LHCN-M2 (cell line): ENCODE results near the gene ARVCF. TPM values are rescaled to one million over a fixed set of nuclear protein-coding genes. Genes with fewer than 3 reads are reported as not detected.

ENCODE experiments used
- DNase-seq: peaks from one replicate; pipeline ENCODE4 v3.0.0-alpha.2; 2012; ENCODE audit warnings: low read depth
- total RNA-seq: library from RNA; depleted of rRNA; stranded (reverse); fragments of >200 nt; gene quantifications from 2 replicates; pipeline ENCODE4 v1.2.3, GENCODE V29; 2014

Gene ARVCF
- total RNA-seq, 1 experiment from 2014 or later: 6.4 TPM

- DNase-seq: peak; percentile 70
Measured at GRCh38 chr22:20001082-20001638, 15.5 kb downstream of the ARVCF start.

DNA sequence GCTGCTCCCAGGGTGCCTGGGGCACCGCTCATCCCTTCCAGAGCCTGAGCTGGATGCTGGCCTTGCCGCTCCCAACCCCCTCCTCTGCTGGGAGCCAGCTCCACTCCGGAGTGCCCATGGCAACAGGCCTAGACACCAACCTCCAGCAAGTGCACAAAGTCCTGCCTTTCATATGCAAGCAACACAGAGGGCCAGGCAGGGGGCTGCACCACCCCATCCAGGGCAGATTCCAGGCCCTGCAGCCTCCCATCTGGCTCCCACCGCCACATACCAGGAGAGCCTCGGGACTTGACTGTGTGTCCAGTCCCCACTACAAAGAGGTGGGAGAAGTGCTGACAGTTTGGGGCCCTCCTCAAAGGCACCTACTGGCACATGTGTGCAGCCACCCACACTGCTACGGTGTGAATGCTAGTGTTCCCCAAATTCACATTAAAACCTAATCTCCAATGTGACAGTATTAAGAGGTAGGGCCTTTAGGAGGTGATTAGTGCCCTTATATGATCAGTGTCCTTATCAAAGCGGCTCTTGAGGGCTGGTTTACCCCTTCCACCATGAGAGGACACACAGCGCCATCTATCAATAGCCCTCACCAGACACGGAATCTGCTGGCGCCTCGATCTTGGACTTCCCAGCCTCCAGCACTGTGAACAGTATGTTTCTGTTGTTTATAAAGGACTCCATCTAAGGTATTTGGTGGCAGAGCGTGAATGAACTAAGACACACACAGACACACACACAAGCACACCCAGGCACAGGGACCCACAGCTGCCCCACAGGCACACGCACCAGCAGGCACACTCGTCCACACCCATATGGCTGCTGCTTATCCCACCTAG, 16.2 kb downstream of the ARVCF start:
- no peak for DNase-seq

- DNase-seq: no peak
Measured at GRCh38 chr22:19998991-19999820, 17.4 kb downstream of the ARVCF start.

DNA sequence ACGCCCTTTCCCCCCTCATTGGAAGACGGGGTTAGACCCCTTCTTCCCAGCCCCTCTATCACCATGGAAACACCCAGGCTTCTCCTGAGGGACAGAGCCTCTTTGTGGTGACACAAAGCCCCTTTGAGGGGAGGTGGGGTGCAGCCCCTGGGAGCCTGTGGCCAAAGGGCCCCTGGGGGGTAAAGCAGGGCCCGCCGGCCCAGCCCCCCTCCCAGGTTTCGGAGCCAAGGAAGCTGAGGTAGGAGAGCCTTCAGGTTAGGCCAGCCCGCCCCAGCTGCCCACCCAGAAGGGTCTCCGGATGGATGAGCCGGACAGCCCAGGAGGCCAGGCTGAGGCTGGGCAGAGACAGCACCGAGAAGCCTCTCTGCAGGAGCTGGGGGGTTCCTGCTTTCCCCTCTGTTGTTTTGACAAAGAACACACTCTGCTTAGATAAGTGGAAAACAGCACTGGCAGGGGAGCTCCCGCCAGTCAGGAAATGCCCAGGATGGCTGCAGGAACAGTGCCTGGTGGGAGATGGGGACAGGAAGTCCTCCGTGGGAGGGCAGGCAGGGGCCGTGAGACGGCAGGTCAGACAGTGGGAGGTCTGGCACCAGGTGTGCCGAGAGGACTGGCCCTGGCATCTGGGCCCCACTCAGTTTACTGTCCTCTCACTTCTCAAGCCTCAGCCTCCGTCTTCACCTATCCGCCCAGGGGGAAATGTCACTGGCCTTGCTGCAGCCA, 18.2 kb downstream of the ARVCF start:
- DNase-seq: no peak

DNA sequence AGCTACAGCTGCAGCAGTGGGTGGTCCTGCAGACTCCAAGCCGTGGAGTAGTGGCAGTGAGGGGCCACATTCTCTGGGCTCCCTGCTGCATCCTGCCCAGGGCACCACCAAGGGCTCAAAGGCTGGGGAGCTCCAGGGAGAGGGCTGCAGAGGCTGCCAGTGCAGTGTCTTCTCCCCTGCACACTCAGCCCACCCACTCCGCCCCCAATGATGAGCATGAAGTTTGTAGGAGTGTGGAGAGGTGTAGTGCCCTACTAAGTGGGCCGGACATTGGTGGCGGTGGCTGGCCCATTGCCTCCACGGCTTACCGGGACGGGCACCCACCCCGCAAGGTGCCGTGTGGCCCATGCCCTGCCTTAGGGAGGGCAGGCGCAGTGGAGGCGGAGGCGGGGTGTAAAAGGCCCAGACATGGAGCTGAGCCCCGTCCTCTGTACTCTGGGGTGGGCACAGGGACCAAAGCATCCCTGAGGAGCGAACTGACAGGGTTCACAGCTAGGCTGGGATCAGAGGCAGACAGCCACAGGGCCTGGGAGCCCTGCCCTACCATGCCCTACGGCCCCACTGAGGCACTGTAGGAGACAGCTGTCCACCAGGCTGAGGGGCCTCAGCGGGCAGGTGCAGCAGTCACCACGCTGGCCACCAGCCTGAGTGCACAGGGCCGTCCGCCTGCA, 18.9 kb downstream of the ARVCF start:
- DNase-seq: no peak

- no peak for DNase-seq
Measured at GRCh38 chr22:19996694-19997384, 19.8 kb downstream of the ARVCF start.

DNA sequence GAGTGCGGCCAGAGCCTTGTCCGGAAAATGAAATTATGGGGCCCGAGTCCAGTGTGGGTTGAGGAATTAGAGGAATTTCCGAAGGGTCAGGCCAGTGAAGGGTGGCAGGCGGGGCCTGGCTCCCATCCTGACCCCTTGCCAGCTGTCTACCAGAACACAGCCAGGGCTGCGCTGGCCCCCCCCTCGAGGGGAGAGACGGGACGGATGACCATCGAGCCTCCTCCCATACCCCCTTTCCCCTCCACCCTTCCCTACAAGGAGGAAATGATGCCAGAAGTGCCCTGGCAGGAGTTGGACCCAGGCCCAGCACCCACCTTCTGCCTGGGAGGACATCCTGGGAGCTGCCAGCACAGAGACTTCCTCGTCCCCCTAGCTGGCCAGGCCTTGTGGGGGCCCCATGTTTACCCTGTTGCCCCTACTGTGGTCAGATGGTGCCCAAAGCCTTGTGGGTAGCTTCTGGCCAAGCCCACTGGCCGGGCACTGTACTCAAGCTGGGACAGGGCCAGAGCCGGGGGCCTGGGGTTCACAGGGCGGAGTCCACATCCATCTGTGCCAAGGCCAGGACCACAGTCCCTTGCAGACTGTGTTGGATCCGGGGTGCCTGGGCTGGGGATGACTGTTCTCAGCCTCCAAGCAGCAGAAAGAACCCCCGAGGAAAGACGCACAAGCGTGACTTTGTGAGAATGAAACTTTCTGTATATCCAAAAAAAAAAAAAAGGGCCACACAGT, 20.8 kb downstream of the ARVCF start:
- no peak for DNase-seq

DNA sequence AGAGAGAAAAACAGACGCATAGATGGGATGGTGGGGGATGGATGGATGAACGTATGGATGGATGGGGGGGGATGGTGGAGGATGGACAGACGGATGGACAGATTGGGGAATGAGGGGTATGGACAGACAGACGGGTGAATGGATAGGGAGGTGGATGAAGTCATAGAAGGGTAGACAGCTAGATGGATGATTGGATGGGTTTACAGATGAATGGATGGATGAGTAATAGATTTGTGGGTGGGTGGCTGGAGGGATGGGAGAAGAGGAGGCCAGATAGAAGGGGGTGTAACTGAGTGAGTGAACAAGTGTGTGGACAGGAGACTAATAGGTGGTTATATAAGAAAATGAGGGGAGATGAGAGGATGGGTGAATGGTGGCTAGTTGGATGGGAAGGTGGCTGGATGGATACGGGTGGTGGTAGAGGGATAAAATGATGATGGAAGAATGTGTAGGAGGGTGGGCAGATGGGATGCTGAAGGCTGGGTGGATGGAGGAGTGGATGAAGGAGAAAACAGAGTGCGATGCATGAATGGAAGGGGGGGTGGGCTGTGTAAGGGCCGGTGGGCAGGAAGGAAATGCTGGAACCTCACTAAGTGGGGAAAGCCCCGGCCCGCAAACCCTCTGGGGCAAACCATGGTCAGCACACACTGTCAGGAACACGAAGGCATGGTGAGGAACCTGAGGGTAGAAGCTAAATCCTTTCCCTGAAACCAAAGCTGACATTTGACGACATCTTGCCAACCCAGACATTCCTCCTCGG, 21.6 kb downstream of the ARVCF start:
- DNase-seq: no peak

DNA sequence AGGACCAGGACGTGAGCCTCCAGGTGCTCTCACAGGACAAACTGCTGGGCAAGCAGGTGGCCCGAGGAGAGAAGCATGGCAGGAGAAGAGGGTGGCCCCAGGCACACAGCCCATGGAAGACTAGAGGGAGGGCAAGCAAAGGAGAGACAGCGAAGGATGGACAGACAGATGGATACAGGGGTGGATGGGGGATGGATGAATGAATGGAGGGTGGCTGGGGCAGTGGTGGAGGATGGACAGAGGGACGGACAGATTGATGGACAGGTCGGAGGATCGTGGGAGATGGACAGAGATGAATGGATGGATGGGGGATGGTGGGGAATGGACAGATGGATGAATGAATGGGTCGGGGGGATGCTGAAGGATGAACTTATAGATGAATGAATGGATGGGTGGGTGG, 22.7 kb downstream of the ARVCF start:
- DNase-seq: no peak

- no peak for DNase-seq
Measured at GRCh38 chr22:19992921-19993355, 23.7 kb downstream of the ARVCF start.

- DNase-seq: no peak
Measured at GRCh38 chr22:19992481-19992911, 24.1 kb downstream of the ARVCF start.

- no peak for DNase-seq
Measured at GRCh38 chr22:19991645-19992451, 24.8 kb downstream of the ARVCF start.

DNA sequence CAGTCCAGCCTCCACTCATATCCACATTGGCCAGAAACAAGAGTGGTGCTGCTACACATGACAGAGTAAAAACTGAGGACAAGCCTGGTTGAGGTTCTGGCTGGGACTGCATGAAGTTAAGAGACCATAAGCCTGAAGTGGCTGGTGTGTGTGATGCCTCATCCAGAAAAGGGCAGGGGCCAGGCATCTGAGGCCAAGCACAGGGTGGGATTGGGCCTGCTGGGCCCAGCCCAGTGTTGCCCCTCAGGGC, 25.3 kb downstream of the ARVCF start:
- no peak for DNase-seq

DNA sequence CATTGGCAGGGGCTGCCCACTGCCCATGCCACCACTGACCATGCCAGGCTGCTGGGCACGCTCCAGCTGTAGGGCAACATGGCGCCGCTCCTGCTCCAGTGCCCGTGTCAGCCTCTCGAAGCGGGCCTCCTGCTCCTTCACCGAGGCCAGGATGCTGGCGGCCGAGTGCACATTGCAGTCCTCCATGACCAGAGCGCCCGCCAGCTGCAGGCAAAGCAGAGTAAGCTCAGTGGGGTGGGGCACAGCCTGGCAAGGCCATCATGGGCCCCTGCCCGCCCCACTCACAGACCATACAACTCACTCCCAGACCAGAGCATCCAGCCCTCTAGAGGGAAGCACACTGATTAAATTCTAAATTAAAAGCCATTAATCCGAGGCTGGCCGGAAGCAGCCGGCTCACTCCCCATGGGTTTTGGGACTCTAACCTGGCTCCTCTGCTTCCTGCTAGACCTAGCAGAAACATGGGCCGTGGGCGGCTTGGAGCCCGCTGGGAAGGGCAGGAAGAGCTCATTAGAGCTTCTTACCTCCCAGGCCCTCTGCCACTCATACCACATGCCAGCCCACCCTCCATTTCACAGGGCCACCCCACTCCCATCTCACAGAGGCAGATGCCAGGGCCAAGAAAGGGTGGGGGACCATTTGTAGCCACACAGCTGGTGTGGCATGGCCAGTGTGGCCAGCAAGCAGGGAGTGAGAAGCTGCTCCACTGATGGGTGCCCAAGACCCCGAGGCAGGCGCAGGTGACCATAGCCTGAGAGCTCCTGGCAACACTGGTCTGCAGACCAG, 25.8 kb downstream of the ARVCF start:
- no peak for DNase-seq

- no peak for DNase-seq
Measured at GRCh38 chr22:19990188-19990587, 26.4 kb downstream of the ARVCF start.

- DNase-seq: no peak
Measured at GRCh38 chr22:19989725-19990067, 26.9 kb downstream of the ARVCF start.

DNA sequence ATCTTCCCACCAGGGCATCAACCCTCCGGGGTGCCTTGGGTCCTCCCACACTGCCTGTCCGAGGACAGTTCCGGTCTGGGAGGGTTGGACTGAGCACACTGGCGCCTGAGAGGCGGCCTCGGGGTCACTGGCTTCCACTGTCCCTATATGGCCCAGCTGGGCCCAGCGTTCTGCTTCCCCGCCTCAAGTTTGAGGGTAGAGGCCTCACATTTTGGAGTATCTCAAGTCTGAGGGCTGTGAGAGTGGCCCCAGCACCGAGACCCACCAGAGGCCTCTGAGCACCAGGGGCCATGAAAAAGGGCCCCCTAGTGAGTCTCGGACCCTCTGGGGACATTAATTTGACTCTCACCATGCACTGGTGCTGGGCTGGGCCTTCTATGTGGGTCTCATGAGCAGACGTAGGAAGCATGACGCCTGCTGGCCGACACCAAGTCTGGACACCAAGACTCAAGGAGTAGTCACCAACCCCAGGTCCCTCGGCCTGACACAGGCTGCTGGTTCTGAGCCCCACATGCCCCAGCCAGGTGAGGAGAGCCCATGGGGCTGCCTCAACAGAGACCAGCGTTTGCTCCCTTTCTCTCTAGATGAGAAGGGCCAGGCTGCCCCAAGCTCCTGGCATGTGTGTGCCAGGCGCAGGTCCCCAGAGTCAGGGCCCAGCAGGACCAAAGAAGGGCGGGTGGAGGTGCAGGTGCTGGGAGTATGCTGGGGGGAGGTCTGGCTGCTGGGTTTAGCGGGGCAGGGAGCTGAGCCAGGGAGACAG, 27.5 kb downstream of the ARVCF start:
- DNase-seq: no peak
